Right atrium auricular region (tissue), 2 donors: ENCODE data around the gene BNC2. TPM values are rescaled to one million over a fixed set of nuclear protein-coding genes. Genes with fewer than 3 reads are reported as not detected.

Experiments used
- DNase-seq: peaks from one replicate; pipeline ENCODE4 v3.0.0-alpha.2; 2019; ENCODE audit warnings: low spot score
- H3K27ac ChIP-seq, 2 donors: fragments of 200-600 bp; sonication (generic); 1 replicate in 1 of 2; 2 replicates in 1 of 2; pipeline ENCODE4 v1.5.1; 2016 to 2019
- H3K27me3 ChIP-seq, 2 donors: fragments of 200-600 bp; sonication (generic); one replicate each; pipeline versions ENCODE4 v1.5.1 to v1.6.0; 2017 to 2019
- H3K36me3 ChIP-seq: fragments of 200-600 bp; sonication (generic); one replicate; pipeline ENCODE4 v1.5.1; 2016
- H3K4me1 ChIP-seq, 2 donors: fragments of 200-600 bp; sonication (generic); one replicate each; pipeline versions ENCODE4 v1.5.1 to v1.6.0; 2017 to 2019
- H3K4me3 ChIP-seq, 2 donors: fragments of 200-600 bp; sonication (generic); 1 replicate in 1 of 2; 2 replicates in 1 of 2; pipeline ENCODE4 v1.5.1; 2017 to 2019; ENCODE audit warnings: mild to moderate bottlenecking in 1 of 2, moderate library complexity in 1 of 2
- H3K9me3 ChIP-seq, 2 donors: fragments of 200-600 bp; sonication (generic); one replicate each; pipeline ENCODE4 v1.5.1; 2019
- total RNA-seq, 2 donors: library from RNA; depleted of rRNA; stranded (reverse); fragments of >200 nt; gene quantifications; one replicate each; pipeline ENCODE4 v1.1.0, GENCODE V29; 2016
- TF ChIP-seq, protein P1 (sequence below), 2 donors: fragments of 200-600 bp; sonication (generic); IDR thresholded peaks; one replicate each; pipeline ENCODE4 v1.5.1; 2019; ENCODE audit warnings: antibody characterized with exemption in 2 of 2

Gene BNC2
- total RNA-seq, 2 donors from 2014 or later: 68.3 to 77.6 TPM

DNA sequence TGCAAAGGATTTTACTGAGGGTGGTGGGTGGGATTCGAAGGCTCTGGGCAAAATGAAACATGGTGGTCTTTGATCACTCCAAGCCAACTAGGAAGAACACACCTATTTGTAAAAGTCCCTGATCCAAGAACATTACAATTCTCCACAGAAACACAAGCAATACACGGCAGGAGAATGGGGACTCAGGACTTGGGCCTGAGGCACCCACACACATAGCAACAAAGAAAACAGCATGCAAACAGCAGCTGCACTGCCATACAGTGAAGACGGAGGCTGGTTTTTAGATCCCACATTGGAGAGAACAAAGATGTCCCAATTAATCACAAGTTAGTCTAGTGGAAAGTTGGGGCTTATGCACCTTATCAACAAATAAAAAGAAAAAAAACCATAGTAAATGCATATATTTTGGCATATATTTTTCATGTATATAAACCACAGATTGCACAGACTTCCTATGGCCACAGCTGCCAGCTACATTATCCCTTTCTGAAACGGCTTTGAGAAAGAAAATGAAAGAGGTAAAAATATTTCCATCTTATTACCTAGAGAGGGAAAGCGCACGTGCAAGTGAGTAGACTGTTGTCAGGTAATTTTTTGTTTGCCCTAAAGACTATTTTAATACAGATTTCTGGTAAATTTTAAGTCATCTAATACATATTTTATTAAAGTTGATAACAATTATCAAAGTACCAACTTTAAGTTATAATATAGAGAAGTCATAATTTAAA, 410.9 kb downstream of the BNC2 start:
- TF ChIP-seq, protein P1, sequence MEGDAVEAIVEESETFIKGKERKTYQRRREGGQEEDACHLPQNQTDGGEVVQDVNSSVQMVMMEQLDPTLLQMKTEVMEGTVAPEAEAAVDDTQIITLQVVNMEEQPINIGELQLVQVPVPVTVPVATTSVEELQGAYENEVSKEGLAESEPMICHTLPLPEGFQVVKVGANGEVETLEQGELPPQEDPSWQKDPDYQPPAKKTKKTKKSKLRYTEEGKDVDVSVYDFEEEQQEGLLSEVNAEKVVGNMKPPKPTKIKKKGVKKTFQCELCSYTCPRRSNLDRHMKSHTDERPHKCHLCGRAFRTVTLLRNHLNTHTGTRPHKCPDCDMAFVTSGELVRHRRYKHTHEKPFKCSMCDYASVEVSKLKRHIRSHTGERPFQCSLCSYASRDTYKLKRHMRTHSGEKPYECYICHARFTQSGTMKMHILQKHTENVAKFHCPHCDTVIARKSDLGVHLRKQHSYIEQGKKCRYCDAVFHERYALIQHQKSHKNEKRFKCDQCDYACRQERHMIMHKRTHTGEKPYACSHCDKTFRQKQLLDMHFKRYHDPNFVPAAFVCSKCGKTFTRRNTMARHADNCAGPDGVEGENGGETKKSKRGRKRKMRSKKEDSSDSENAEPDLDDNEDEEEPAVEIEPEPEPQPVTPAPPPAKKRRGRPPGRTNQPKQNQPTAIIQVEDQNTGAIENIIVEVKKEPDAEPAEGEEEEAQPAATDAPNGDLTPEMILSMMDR (IDR thresholded peaks at IDR 0.05): no peak
- no peak overlapping the region for H3K4me3 ChIP-seq
- H3K27me3 ChIP-seq: no peaks in the 10 kb centered on the region
- no peak for DNase-seq
- H3K36me3 ChIP-seq: no peaks in the 10 kb centered on the region
- H3K27ac ChIP-seq: no peak overlapping the region
- H3K9me3 ChIP-seq: no peaks in the 10 kb centered on the region
- H3K4me1 ChIP-seq: no peaks in the 10 kb centered on the region

DNA sequence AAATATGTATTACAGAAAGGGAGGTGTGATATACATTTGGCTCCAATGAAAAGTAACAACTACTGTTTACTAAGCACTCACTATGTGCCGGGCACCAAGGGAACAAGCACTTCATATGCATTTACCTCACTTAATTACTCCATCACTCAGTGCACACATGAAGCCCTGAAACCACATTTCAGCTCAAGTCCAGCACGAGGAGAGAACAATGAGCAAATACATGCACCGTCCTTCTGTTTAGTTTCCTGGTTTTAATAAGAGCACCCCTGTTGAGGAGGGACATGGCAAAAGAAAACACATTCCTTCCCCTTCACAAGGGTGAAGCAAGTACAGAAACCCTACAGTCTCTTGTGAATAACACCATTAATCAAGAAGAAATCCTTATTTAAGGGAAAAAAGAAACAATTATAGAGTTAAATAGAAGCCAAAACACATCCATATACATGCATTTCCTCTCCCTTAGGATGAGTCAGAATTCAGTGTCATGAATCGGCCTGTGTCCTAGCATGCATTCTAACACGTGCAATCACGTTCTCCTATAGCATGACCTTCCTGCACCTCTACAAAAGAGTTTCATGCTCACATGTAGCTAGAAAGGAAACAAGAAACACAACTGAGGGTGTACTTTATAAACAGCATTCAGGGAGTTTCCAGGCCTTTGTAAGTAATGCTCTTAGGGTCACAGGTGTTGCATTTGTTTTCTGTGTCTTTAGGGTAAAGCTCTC, 411.6 kb downstream of the BNC2 start:
- H3K36me3 ChIP-seq: no peaks in the 10 kb centered on the region
- TF ChIP-seq, protein P1 (IDR thresholded peaks at IDR 0.05): no peak
- H3K27ac ChIP-seq: no peak overlapping the region
- DNase-seq: no peak
- no peak overlapping the region for H3K4me3 ChIP-seq
- H3K27me3 ChIP-seq: no peaks in the 10 kb centered on the region
- no peaks in the 10 kb centered on the region for H3K4me1 ChIP-seq
- H3K9me3 ChIP-seq: no peaks in the 10 kb centered on the region

DNA sequence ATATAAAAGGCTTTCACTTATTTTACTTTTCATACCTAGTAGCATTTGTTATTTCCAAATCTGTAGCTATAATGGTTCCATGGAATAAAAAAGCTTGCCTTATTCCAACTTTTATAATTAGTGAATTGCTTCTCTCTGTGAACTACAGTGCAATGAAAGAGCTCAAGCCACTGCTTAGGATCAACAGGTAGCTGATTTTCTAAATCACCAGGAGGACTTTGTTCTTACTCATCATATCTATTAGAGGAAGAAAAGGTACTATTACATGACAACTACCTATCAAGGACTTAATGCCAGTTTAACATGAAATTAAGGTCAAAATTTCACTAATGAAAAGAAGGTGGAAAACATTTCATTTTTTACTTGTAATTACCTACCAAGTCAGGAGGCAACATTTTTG, 414.6 kb downstream of the BNC2 start:
- Histone ChIP-seq H3K9me3 (no peaks in the 10 kb centered on the region), H3K4me1 (no peaks in the 10 kb centered on the region), H3K27ac (no peak overlapping the region), H3K4me3 (no peak overlapping the region), H3K36me3 (no peaks in the 10 kb centered on the region), H3K27me3 (no peaks in the 10 kb centered on the region)
- TF ChIP-seq, protein P1 (IDR thresholded peaks at IDR 0.05): no peak
- DNase-seq: no peak

DNA sequence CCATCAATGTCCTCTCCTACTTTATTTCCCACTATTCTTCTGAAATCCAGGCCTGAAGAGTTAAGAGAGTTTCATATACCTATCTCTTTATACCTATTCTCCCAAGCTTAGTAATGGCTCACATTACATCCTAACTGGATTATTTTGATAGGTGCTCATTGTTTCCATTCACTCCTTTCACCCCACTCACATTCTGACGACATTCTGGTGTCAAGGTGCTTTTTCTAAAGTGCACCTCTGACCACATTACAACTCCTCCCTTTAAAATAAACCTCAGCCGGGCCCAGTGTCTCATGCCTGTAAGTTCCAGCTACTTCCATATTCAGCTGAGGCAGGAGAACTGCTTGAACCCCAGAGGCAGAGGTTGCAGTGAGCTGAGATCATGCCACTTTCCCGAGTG, 417.1 kb downstream of the BNC2 start:
- Histone ChIP-seq H3K4me1 (no peaks in the 10 kb centered on the region), H3K36me3 (no peaks in the 10 kb centered on the region), H3K27me3 (no peaks in the 10 kb centered on the region), H3K9me3 (no peaks in the 10 kb centered on the region), H3K27ac (no peak overlapping the region), H3K4me3 (no peak overlapping the region)
- DNase-seq: no peak
- TF ChIP-seq, protein P1 (IDR thresholded peaks at IDR 0.05): no peak

DNA sequence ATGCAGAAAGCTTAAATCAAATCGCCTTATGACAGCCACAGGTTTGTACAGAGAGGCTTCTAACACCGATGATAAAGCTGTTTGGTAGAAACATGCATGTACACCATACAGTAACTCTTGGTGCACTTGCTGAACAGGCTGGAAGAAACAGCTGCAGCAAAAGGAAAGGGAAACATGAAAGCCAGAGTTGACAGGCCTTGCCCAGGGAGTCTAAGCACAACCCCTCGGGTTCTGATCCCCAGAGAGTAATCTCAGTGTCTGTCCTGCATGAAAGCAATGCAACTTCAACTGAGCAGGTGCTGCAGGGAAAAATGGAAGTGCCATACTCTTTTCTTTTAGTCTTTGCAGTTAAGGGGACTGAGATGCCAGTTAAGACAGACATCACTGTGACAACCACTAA, 419.9 kb downstream of the BNC2 start:
- TF ChIP-seq, protein P1 (IDR thresholded peaks at IDR 0.05): no peak
- no peak for DNase-seq
- no peaks in the 10 kb centered on the region for H3K27me3 ChIP-seq
- no peaks in the 10 kb centered on the region for H3K36me3 ChIP-seq
- no peaks in the 10 kb centered on the region for H3K4me1 ChIP-seq
- H3K27ac ChIP-seq: no peak overlapping the region
- H3K4me3 ChIP-seq: no peak overlapping the region
- no peaks in the 10 kb centered on the region for H3K9me3 ChIP-seq
